Measurements from ENCODE around the gene UVRAG. TPM values are rescaled to one million over a fixed set of nuclear protein-coding genes. Genes with fewer than 3 reads are reported as not detected.

UVRAG gene
- total RNA-seq, 1 donor from 2014 or later: 34.0 TPM

DNA sequence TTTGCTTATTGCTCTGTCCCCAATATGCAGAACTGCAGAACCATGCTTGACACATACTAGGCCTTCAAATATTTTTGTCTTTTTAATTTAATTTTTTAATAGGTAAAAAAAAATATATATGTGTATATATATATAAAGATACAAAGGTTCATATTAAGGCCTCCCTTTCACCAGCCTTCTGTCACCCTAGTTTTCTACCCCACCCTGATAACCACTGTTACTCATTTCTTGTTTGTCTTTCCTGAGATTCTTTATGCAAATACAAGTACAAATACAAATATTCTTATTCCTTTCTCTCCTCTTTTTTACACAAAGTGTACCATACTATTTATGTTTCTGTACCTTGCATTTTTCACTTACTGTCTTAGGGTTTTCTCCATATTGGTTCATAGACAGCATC is 43.0 kb downstream of the UVRAG start:
- Histone ChIP-seq H3F3A (ENCODE audit: low read depth) (no peaks in the 10 kb centered on the region), H4K20me1 (ENCODE audit: low read depth) (no peaks in the 10 kb centered on the region), H3K4me3 (no peak overlapping the region), H3K79me2 (ENCODE audit: low read depth) (no peaks in the 10 kb centered on the region), H3K4me2 (no peak overlapping the region), H3K27ac (no peak overlapping the region), H3K36me3 (no peaks in the 10 kb centered on the region), H2AFZ (replicated peaks) (no peak overlapping the region), H3K9me3 (ENCODE audit: low read depth) (no peaks in the 10 kb centered on the region), H3K4me1 (no peaks in the 10 kb centered on the region), H3K27me3 (no peaks in the 10 kb centered on the region), H3K9ac (no peak overlapping the region)
- DNase-seq (ENCODE audit: low spot score): no peak
- no peak overlapping the region for H3K27ac Mint-ChIP-seq
- TF ChIP-seq EZH2phosphoT487 (IDR thresholded peaks at IDR 0.05) (no peak), EZH2 (IDR thresholded peaks at IDR 0.05) (no peak)
- TF ChIP-seq, protein P1, sequence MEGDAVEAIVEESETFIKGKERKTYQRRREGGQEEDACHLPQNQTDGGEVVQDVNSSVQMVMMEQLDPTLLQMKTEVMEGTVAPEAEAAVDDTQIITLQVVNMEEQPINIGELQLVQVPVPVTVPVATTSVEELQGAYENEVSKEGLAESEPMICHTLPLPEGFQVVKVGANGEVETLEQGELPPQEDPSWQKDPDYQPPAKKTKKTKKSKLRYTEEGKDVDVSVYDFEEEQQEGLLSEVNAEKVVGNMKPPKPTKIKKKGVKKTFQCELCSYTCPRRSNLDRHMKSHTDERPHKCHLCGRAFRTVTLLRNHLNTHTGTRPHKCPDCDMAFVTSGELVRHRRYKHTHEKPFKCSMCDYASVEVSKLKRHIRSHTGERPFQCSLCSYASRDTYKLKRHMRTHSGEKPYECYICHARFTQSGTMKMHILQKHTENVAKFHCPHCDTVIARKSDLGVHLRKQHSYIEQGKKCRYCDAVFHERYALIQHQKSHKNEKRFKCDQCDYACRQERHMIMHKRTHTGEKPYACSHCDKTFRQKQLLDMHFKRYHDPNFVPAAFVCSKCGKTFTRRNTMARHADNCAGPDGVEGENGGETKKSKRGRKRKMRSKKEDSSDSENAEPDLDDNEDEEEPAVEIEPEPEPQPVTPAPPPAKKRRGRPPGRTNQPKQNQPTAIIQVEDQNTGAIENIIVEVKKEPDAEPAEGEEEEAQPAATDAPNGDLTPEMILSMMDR (IDR thresholded peaks at IDR 0.05): no peak
- H3K36me3 Mint-ChIP-seq: peaks cover 20% of the 10 kb centered on the region
- H3K9me3 Mint-ChIP-seq: no peaks in the 10 kb centered on the region
- peaks cover 6% of the 10 kb centered on the region for H3K4me1 Mint-ChIP-seq
- no peak overlapping the region for H3K4me3 Mint-ChIP-seq
- peaks cover 3% of the 10 kb centered on the region for H3K27me3 Mint-ChIP-seq (ENCODE audit: insufficient read depth, low read depth)

DNA sequence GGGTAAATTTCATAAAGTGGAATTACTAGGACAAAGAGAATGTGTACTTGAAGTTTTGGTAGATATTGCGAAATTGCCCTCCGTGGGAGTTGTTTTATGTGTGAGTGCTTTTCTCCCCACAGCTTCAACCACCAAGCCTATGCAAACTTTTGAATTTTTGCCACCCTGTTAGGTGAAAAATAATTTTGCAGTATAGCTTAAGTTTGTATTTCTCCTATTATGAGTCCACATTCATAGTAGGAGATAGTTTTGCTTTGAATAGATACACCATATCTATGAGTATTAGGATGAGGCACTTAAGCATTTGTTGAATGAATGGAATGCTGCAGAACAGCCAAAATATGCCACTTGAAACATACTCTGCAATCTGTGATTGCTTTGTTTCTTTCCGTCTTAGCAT is 43.6 kb downstream of the UVRAG start:
- Histone ChIP-seq H3K27ac (no peak overlapping the region), H4K20me1 (ENCODE audit: low read depth) (no peaks in the 10 kb centered on the region), H3K4me3 (no peak overlapping the region), H3K27me3 (no peaks in the 10 kb centered on the region), H2AFZ (replicated peaks) (no peak overlapping the region), H3K9me3 (ENCODE audit: low read depth) (no peaks in the 10 kb centered on the region), H3K36me3 (no peaks in the 10 kb centered on the region), H3F3A (ENCODE audit: low read depth) (no peaks in the 10 kb centered on the region), H3K9ac (no peak overlapping the region), H3K4me2 (no peak overlapping the region), H3K4me1 (no peaks in the 10 kb centered on the region), H3K79me2 (ENCODE audit: low read depth) (no peaks in the 10 kb centered on the region)
- H3K9me3 Mint-ChIP-seq: no peaks in the 10 kb centered on the region
- TF ChIP-seq EZH2 (IDR thresholded peaks at IDR 0.05) (no peak), EZH2phosphoT487 (IDR thresholded peaks at IDR 0.05) (no peak)
- TF ChIP-seq, protein P1 (IDR thresholded peaks at IDR 0.05): no peak
- H3K4me1 Mint-ChIP-seq: peaks cover 6% of the 10 kb centered on the region
- no peak overlapping the region for H3K27ac Mint-ChIP-seq
- no peak for DNase-seq (ENCODE audit: low spot score)
- no peak overlapping the region for H3K4me3 Mint-ChIP-seq
- peaks cover 3% of the 10 kb centered on the region for H3K27me3 Mint-ChIP-seq (ENCODE audit: insufficient read depth, low read depth)
- H3K36me3 Mint-ChIP-seq: peaks cover 20% of the 10 kb centered on the region

DNA sequence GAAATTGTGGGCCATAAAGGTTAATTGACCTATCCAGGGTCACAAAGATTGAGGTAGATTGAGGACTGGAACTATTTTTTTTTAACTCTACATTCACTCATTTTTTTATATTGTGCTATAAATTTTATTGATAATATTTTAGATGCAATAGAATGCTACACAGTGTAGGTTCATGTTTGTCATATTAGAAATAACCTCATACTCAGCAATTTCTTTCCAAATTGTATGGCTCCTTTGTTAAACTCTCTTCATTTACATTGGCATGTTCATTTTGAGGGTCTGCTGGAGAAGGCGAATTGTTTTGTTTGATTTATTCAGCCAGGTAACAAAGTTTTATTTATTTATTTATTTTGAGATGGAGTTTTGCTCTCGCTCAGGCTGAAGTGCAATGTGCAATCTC is 44.6 kb downstream of the UVRAG start:
- Histone ChIP-seq H3K79me2 (ENCODE audit: low read depth) (no peaks in the 10 kb centered on the region), H4K20me1 (ENCODE audit: low read depth) (no peaks in the 10 kb centered on the region)

More for the DNA sequence above, 44.6 kb downstream of the UVRAG start:
- H3K4me1 ChIP-seq: no peaks in the 10 kb centered on the region
- H3K27me3 Mint-ChIP-seq (ENCODE audit: insufficient read depth, low read depth): peaks cover 3% of the 10 kb centered on the region
- no peak overlapping the region for H3K4me3 ChIP-seq
- H3K9ac ChIP-seq: no peak overlapping the region
- H3K36me3 Mint-ChIP-seq: peaks cover 17% of the 10 kb centered on the region
- no peaks in the 10 kb centered on the region for H3K27me3 ChIP-seq
- TF ChIP-seq EZH2phosphoT487 (IDR thresholded peaks at IDR 0.05): no peak
- TF ChIP-seq EZH2 (IDR thresholded peaks at IDR 0.05): no peak
- TF ChIP-seq, protein P1 (IDR thresholded peaks at IDR 0.05): no peak
- no peaks in the 10 kb centered on the region for H3K9me3 Mint-ChIP-seq
- H3K4me2 ChIP-seq: no peak overlapping the region
- no peaks in the 10 kb centered on the region for H3K9me3 ChIP-seq (ENCODE audit: low read depth)
- H3F3A ChIP-seq (ENCODE audit: low read depth): no peaks in the 10 kb centered on the region
- no peak overlapping the region for H2AFZ ChIP-seq (replicated peaks)
- no peak overlapping the region for H3K4me3 Mint-ChIP-seq
- no peaks in the 10 kb centered on the region for H3K36me3 ChIP-seq
- H3K4me1 Mint-ChIP-seq: peaks cover 6% of the 10 kb centered on the region
- H3K27ac ChIP-seq: no peak overlapping the region
- no peak overlapping the region for H3K27ac Mint-ChIP-seq
- no peak for DNase-seq (ENCODE audit: low spot score)

Measured in neural progenitor cell (in vitro differentiated cells).